RWPE2 (cell line): ENCODE results near the gene AFG1L.
"Not testable (repeated sequence)": the region's sequence is repeated elsewhere in the genome, so short reads cannot be mapped to it uniquely, and the experiment has no call there.

Experiments
- ATAC-seq: fragments of 200-7000 bp; cut with Tn5 transposase; 3 replicates; pipeline ENCODE4 v1.9.1; 2021; ENCODE audit warnings: low read depth
- DNase-seq: peaks from one replicate; pipeline ENCODE4 v3.0.0-alpha.2; 2020; ENCODE audit warnings: low spot score
- H3K27ac ChIP-seq: fragments of 450-650 bp; 2 replicates; pipeline ENCODE4 v1.5.1; 2017; ENCODE audit warnings: mild to moderate bottlenecking; ENCODE audit not compliant: poor library complexity, severe bottlenecking
- H3K27me3 ChIP-seq: fragments of 250-450 bp; sonication (Bioruptor Pico); 2 replicates; pipeline ENCODE4 v1.5.1; 2021; ENCODE audit warnings: mild to moderate bottlenecking, moderate library complexity; ENCODE audit not compliant: insufficient read depth, poor library complexity, severe bottlenecking
- H3K36me3 ChIP-seq: fragments of 250-450 bp; sonication (Bioruptor Pico); 2 replicates; pipeline ENCODE4 v1.5.1; 2020; ENCODE audit warnings: low read depth, mild to moderate bottlenecking, moderate library complexity
- H3K4me1 ChIP-seq: fragments of 250-450 bp; sonication (Bioruptor Pico); 2 replicates; pipeline ENCODE4 v1.5.1; 2021; ENCODE audit warnings: mild to moderate bottlenecking, moderate library complexity; ENCODE audit not compliant: insufficient read depth, poor library complexity, severe bottlenecking
- H3K4me3 ChIP-seq: fragments of 250-450 bp; sonication (Bioruptor Pico); 2 replicates; pipeline ENCODE4 v1.5.1; 2021; ENCODE audit warnings: mild to moderate bottlenecking, moderate library complexity; ENCODE audit not compliant: severe bottlenecking
- H3K9me3 ChIP-seq: fragments of 250-450 bp; sonication (Bioruptor Pico); 2 replicates; pipeline ENCODE4 v1.5.1; 2021; ENCODE audit warnings: mild to moderate bottlenecking, moderate library complexity; ENCODE audit not compliant: severe bottlenecking
- TF ChIP-seq, protein P1 (sequence below): fragments of 450-650 bp; IDR thresholded peaks from one replicate; pipeline ENCODE4 v1.5.1; 2017; ENCODE audit warnings: mild to moderate bottlenecking, moderate library complexity; ENCODE audit not compliant: poor library complexity, severe bottlenecking

AFG1L gene

DNA sequence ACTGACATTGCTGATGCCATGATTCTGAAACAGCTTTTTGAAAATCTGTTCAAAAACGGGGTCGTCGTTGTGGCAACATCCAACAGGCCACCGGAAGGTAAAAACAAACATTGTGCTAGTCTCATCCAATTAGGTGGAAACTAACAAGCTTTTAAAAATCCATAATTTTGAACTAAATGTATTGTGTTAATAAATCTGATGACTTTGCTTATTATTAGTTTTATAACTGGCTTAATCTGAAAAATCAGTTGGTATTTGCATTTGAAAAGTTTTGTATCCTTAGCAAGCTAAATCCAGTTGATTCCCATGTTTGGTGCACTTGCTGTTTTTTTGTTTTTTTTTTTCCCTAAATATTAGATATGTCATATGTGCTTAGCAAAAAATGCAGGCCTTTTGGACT is 71.4 kb downstream of the AFG1L start:
- Histone ChIP-seq H3K27me3 (no peaks in the 10 kb centered on the region), H3K36me3 (no peaks in the 10 kb centered on the region), H3K27ac (no peak overlapping the region), H3K4me3 (no peak overlapping the region), H3K4me1 (no peaks in the 10 kb centered on the region), H3K9me3 (no peaks in the 10 kb centered on the region)
- TF ChIP-seq, protein P1, sequence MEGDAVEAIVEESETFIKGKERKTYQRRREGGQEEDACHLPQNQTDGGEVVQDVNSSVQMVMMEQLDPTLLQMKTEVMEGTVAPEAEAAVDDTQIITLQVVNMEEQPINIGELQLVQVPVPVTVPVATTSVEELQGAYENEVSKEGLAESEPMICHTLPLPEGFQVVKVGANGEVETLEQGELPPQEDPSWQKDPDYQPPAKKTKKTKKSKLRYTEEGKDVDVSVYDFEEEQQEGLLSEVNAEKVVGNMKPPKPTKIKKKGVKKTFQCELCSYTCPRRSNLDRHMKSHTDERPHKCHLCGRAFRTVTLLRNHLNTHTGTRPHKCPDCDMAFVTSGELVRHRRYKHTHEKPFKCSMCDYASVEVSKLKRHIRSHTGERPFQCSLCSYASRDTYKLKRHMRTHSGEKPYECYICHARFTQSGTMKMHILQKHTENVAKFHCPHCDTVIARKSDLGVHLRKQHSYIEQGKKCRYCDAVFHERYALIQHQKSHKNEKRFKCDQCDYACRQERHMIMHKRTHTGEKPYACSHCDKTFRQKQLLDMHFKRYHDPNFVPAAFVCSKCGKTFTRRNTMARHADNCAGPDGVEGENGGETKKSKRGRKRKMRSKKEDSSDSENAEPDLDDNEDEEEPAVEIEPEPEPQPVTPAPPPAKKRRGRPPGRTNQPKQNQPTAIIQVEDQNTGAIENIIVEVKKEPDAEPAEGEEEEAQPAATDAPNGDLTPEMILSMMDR = no peak
- ATAC-seq = no peak
- DNase-seq = no peak

DNA sequence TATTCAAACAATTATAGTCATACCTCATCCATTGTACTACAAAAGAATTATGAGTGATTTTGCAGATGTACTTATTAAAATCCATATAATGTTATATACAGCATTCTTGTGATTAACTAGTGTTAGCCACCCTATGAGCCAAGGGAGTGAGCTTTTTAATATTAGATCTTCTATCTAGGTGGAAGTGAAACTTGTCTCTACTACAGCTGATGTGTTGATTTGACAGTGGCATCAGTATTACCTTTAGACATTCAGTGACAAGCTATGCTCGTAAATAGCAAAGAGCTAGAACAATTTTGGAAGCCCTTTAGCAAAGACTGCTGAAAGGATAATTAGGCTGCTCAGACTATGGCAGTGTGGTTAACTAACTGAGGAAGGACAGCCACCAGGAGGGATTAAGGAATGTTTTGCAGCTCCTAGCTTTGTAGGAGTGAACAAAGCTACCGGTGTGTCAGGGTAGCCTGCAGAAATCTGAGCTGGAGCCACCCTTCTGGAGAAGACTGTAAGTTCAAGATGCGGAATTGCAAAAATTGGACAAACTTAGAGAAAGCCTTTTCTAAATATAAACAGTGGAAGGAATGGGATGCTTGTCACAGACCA is 73.7 kb downstream of the AFG1L start:
- Histone ChIP-seq H3K9me3 (no peaks in the 10 kb centered on the region), H3K4me3 (no peak overlapping the region), H3K27ac (no peak overlapping the region), H3K4me1 (no peaks in the 10 kb centered on the region), H3K27me3 (no peaks in the 10 kb centered on the region), H3K36me3 (no peaks in the 10 kb centered on the region)
- TF ChIP-seq, protein P1 = no peak
- ATAC-seq (no peak), DNase-seq (no peak)

DNA sequence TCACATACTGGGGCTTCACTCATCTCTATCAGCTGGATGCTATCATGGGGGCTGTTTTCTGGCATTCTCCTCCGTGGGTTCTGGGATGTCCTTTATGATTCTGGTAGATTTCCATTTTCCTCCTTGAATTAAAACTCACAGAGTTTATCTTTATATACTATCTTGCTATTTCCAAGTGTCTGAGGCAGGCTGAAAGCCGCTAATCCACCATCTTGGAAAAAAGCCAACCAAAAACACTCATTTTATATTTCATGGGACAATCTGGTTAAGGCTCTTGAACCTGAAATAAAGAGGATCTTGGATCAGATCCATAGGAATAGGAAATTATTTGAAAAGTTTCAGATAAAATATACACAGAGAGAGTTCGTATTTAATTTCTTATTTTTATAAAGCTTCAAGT is 86.0 kb downstream of the AFG1L start:
- Histone ChIP-seq H3K27me3 (no peaks in the 10 kb centered on the region), H3K27ac (no peak overlapping the region), H3K4me1 (peaks cover 3% of the 10 kb centered on the region), H3K4me3 (no peak overlapping the region), H3K9me3 (no peaks in the 10 kb centered on the region), H3K36me3 (no peaks in the 10 kb centered on the region)
- DNase-seq (no peak), ATAC-seq (no peak)
- TF ChIP-seq, protein P1 = no peak

DNA sequence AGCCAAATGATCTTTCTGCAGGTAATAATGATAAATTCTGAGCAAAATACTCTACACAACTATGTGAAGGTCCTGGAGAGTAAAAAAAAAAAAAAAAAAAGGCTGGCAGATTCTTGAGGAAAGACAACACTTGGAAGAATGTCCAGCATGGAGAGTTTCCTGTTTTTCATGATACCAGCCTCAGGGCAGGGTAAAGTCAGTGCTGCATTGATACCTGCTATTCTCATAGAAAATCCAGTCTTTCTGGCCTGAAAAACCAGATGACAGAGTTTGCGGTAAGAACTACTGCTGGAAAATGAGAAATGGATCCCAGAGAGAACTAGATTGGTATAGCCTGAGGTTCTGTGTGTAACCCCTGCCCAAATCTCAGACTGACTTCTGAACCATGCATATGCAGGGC is 89.1 kb downstream of the AFG1L start:
- no peaks in the 10 kb centered on the region for H3K9me3 ChIP-seq
- no peaks in the 10 kb centered on the region for H3K27me3 ChIP-seq
- no peaks in the 10 kb centered on the region for H3K36me3 ChIP-seq
- no peak overlapping the region for H3K4me3 ChIP-seq
- peaks cover 3% of the 10 kb centered on the region for H3K4me1 ChIP-seq
- ATAC-seq = peak; percentile 45; the same call in 1 of the 3 replicates
- H3K27ac ChIP-seq = no peak overlapping the region
- TF ChIP-seq, protein P1 = no peak
- DNase-seq = no peak

DNA sequence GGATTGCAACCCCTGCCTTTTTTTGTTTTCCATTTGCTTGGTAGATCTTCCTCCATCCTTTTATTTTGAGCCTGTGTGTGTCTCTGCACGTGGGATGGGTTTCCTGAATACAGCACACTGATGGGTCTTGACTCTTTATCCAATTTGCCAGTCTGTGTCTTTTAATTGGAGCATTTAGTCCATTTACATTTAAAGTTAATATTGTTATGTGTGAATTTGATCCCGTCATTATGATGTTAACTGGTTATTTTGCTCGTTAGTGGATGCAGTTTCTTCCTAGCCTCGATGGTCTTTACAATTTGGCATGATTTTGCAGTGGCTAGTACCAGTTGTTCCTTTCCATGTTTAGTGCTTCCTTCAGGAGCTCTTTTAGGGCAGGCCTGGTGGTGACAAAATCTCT is 94.3 kb downstream of the AFG1L start:
- H3K4me3 ChIP-seq, H3K4me1 ChIP-seq, H3K9me3 ChIP-seq, H3K27me3 ChIP-seq, ATAC-seq, H3K36me3 ChIP-seq, H3K27ac ChIP-seq, DNase-seq: not testable (repeated sequence)
